GM19467 (cell line): ENCODE results near the gene RELL2.
A peak's percentile ranks its signal among the peaks of the same experiment; 100 is the strongest.

Experiments used
- ATAC-seq: cut with Tn5 transposase; IDR thresholded peaks from one replicate; pipeline ENCODE4 v1.9.1; 2021; ENCODE audit warnings: mild to moderate bottlenecking, moderate library complexity; ENCODE audit not compliant: unreplicated experiment

RELL2 gene

GRCh38 chr5:141618804-141619554 lies 17.8 kb upstream of the RELL2 start, which contains the start of gene DIAPH1:
Gene DIAPH1, minus strand, starts transcription at chr5:141619000. Its CDS starts 86 bp downstream, at chr5:141618914.
- peak; percentile 88 for ATAC-seq

GRCh38 chr5:141623186-141623585 lies 13.6 kb upstream of the RELL2 start:
- no peak for ATAC-seq

DNA sequence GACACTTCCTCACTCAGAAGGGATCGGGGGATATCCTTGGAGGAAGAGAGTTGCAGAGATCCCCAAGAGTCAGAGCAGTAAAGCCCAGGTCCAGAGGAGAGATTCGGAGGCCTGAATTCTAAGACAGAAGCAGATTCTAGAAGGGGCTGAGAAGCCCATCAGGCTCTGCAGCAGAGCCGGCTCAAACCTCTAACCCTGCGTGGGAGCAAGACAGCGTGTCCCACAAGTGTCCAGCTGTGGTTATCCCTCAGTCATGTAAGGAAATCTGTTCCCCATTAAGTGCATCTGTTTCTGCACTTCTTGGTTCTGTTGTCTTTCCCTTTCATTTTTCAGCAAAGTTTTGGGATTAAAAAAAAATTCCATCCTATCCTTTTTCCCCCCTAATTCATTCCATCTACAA lies 13.2 kb upstream of the RELL2 start:
- no peak for ATAC-seq

DNA sequence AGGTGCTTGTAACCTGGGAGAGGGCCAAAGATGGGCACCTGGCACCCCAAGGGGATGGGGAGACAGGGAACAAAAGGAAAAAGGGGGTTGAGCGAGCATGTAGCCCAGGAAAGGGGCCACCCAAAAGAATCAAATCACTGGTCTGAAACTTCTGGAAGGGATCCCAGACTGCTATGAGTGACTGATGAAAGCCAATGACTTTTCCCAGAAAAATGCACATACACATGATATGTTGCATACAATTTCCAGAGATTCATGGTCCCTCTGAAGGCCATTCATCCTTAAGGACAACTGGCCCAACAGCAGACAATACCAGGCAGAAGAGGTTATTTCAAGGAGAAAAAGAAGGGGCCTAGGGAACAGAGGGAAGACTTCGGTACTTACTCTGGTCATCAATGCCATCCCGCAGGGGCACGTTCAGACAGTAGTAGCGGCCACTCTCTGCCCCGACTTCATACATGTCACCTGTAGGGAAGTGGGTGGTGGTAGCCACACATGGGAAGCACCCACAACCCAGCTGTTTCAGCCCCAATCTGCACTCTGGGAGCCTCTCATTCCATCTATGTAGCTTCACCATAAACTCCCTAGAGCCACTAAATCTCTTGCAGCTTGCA lies 8.5 kb upstream of the RELL2 start:
- no peak for ATAC-seq

- no peak for ATAC-seq
Measured at GRCh38 chr5:141630570-141631140, 6.1 kb upstream of the RELL2 start.

DNA sequence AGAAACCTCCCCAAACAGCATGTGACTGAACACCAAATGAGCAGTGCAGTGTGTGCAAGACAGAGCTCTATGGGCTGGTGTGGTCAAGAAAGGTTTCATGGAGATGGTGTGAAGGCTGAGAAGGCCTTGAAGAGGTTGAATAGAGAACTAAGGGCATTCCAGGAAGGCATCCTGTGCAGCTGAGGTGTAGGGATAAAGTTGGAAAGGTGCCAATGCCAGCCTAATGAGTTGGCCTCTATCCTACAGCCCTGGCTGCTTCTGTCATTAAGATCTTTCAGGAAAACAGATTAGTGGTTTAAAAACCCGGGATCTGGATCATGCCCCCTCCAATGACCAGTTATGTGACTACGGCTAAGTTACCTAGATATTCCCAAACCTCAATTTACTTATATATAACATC lies 4.1 kb upstream of the RELL2 start:
- ATAC-seq = no peak

DNA sequence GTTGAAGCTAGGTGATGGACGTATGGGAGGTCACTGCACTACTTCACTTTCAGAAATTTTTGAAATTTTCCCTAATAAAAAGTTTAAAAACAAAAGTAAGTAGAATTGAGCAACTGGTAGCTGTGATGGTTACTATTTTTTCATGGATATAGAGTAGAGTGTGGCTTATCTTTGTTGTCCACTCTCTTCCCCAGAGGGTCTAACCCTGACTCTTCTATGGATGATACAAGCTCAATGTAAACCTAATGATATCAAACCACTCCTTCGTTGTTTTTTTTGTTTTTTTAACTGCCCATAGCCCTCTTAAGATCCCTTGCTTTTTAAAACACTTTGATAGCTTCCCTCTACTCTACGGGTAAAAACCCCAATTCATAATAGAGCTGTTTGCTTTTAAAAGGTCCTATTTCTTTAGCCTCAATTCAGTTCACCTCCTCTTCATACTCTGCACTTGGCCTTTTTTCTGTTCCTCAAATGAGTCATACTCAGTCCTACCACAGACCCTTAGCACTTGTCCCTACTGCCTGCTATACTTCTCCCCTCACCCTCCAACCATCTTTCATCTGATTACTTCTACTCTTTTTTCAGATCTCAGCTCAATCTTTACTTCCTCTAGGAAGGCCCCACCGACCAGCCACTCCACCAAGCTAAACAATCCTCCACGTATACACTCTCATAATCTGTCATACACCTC lies 2.8 kb upstream of the RELL2 start:
- peak; percentile 47 for ATAC-seq

GRCh38 chr5:141634720-141635119 lies 2.1 kb upstream of the RELL2 start:
- no peak for ATAC-seq

DNA sequence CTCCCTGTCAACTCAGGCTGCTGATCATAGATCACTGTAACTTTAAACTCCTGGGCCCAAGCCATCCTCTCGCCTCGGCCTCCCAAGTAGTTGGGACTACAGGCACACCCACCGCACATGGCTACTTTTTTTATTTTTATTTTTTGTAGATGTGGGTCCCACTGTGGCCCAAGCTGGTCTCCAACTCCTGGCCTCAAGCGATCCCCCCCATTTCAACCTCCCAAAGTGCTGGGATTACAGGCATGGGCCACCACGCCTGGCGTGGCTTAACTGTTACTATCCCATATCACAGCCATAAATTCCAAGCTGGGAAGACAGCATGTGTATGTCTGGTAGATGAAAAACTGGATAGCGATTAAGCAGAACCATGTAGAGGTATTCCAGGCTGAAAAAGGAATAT lies 1.2 kb upstream of the RELL2 start:
- ATAC-seq = no peak

DNA sequence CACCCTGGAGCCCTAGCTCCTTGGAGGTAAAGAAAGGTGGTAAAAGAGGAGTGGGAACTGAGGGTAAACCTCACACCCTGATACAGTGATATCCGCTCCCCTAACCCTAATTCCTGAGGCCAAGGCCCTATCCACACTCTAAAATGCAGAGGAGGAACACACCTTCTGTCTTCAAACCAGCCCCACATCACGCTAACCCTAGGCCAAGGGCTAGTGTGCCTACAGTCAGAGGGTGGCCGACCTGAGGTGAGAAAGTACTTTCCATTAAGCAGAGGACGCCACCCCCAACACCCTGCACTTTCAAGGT lies 738 bp upstream of the RELL2 start:
- ATAC-seq = no peak

DNA sequence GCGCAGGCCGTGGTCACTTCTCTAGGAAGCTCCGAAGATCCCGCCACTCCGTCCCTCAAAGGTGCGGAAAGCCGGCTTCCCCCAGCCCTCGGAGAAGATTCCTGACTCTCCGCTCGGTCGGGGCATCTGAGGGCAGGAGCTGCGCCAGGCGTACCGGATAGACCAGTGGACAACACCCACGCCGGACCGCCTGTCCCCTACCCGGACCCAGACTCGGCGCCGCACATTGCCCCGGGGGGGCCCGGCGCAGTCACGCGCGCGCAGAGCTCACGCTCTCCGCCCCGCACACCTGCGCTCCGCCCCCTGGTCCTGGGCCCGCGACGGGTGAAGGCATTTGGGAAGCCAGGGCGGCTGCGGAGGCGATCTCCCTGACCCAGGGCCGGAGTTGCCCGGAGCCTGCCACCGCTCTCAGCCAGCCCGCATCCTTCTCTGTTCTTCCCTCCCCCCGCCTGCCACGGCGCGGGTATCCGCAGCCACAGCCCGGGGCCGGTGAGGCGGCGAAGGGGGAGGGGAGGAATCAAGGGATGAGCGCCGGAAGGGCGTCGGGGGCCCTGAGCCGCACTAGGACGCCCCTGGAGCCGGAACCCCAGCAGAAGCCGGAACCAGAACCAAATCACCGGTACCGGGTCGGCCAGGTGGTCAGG lies 448 bp downstream of the RELL2 start:
- ATAC-seq = peak; percentile 20

GRCh38 chr5:141637767-141638419 lies 1.1 kb downstream of the RELL2 start:
- ATAC-seq = no peak

GRCh38 chr5:141638771-141639170 lies 2.0 kb downstream of the RELL2 start:
- no peak for ATAC-seq

GRCh38 chr5:141639357-141640050 lies 2.7 kb downstream of the RELL2 start:
- ATAC-seq = no peak

- ATAC-seq = no peak
Measured at GRCh38 chr5:141640051-141640415, 3.2 kb downstream of the RELL2 start.

DNA sequence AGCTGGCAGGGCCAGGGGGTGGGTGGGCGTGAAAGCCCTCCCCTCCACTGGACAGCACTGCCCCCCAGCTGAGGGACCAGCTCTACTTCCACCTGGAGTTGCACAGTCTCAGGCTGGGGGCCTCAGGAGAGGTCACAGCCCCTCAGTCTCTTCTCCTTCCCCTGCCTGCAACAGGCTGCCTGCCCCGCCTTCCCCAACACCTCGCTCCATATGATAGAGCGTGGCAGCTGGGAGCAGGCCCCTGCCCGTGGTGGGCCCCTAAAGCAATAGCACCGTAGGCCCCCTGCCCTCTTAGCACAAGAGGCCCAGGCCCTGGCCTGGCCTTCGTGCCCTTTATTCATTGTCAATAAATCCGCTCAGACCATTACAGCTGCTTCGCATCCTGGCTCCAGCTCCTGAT lies 3.9 kb downstream of the RELL2 start:
- ATAC-seq = no peak

DNA sequence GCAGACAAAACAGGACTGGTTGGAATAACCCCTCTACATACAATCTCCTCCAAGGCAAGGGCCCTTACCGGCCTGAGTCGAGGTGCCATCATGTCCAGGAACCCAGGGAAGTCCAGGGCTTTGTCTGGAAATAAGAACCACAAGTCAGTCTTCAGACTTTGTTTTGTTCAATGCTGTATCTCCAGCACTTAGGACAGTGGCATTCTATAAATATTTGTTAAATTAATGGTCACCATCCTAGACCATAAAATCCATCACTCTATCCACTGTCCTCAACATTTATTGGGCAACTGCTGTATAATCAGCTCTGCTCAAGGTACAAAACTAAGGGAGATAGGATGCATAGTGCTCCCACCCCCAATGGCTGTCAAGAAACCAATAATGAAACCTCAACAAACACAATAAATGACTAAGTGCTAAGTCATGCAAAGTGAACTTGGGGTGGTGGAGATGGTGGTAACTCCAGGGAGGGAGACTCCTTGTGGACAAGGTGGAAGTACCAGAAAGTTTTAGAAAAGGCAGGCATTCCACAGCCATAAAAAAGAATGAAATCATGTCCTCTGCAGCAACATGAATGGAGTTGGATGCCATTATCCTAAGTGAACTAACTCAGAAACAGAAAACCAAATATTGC lies 5.0 kb downstream of the RELL2 start:
- peak; percentile 46 for ATAC-seq

DNA sequence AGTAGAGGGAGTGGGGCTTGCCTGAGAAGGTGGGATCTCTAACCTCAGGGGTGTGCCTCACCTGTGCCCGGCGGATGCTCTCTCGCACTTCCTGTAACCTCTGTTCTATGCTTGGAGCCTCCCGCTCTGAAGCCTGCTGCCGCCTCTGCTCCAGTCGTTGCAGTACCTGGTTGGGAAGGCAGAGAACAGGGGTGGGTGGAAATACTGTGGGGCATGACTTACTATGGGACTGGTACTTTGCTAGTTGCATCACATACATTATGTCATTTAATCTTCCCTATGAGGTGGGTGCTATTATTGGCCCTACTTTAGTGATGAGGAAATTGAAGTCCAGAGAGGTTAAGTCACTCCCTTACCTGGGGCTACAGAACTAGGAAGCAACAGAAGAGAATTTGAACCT lies 9.2 kb downstream of the RELL2 start:
- ATAC-seq = no peak

GRCh38 chr5:141647242-141647641 lies 10.4 kb downstream of the RELL2 start:
- no peak for ATAC-seq

- no peak for ATAC-seq
Measured at GRCh38 chr5:141647851-141648250, 11.1 kb downstream of the RELL2 start.
